A549 (cell line): ENCODE measurements around the gene TXLNG. TPM values are rescaled to one million over a fixed set of nuclear protein-coding genes. Genes with fewer than 3 reads are reported as not detected.

ENCODE experiments used
- ATAC-seq, 2 experiments: fragments of 200-7000 bp in 1 of 2; fragments of >200 bp in 1 of 2; cut with Nextera tagmentation in 1 of 2; cut with Tn5 transposase in 1 of 2; 3 replicates each; pipeline versions ENCODE4 v1.8.0 to v1.9.1; 2018 to 2020; ENCODE audit warnings: mild to moderate bottlenecking in 1 of 2, moderate library complexity in 1 of 2
- CTCF ChIA-PET: fragments of 300-600 bp; sonication (Branson Sonifier 250); formaldehyde crosslinking; extraction: SDS; loops from one replicate; lab custom pipeline; 2021; ENCODE audit warnings: antibody characterized with exemption, inconsistent platforms; lab: Yijun Ruan, JAX
- POLR2A ChIA-PET: fragments of 350-600 bp; formaldehyde crosslinking; extraction: SDS; loops from one replicate; lab custom pipeline; 2021; ENCODE audit warnings: antibody characterized with exemption, inconsistent platforms; lab: Yijun Ruan, JAX
- DNase-seq, 2 experiments: peaks; one replicate each; pipeline versions ENCODE4 v3.0.0 to v3.0.0-alpha.2; 2011 to 2016; ENCODE audit warnings: low read depth in 1 of 2, low spot score in 1 of 2
- FAIRE-seq: peaks from 2 replicates; lab custom pipeline; 2011; peaks lifted over from hg19 to GRCh38; lab: Jason Lieb, UNC
- H3K27ac ChIP-seq, 2 experiments: fragments of >200 bp; sonication (Bioruptor Twin); formaldehyde crosslinking; 3 replicates each; pipeline ENCODE4 v1.5.1; 2016 to 2017
- H3K4me1 ChIP-seq: fragments of >200 bp; sonication (Bioruptor Twin); formaldehyde crosslinking; 3 replicates; pipeline ENCODE4 v1.6.1; 2016
- H3K4me2 ChIP-seq: fragments of >200 bp; sonication (Bioruptor Twin); formaldehyde crosslinking; 3 replicates; pipeline ENCODE4 v1.6.1; 2016
- H3K4me3 ChIP-seq: fragments of >200 bp; sonication (Bioruptor Twin); formaldehyde crosslinking; 3 replicates; pipeline ENCODE4 v1.5.1; 2016
- H3K9me3 ChIP-seq: fragments of >200 bp; sonication (Bioruptor Twin); formaldehyde crosslinking; 3 replicates; pipeline ENCODE4 v1.6.1; 2016
- BHLHE40 ChIP-seq: IDR thresholded peaks from 2 replicates; pipeline ENCODE4 v1.6.1; 2012; ENCODE audit warnings: low read depth, low read length, inconsistent platforms
- CBX2 ChIP-seq: fragments of 200-600 bp; sonication (generic); IDR thresholded peaks from 2 replicates; pipeline ENCODE4 v1.6.1; 2016; ENCODE audit warnings: low read depth, mild to moderate bottlenecking, borderline replicate concordance
- CEBPB ChIP-seq, 2 experiments: fragments of >200 bp in 1 of 2; sonication (Bioruptor Twin) in 1 of 2; formaldehyde crosslinking in 1 of 2; IDR thresholded peaks; 2 replicates each; pipeline ENCODE4 v1.6.1; 2012 to 2016
- EHF ChIP-seq: fragments of 250-450 bp; sonication (Bioruptor Pico); IDR thresholded peaks from 2 replicates; pipeline ENCODE4 v1.5.0; 2020; ENCODE audit warnings: mild to moderate bottlenecking
- EP300 ChIP-seq, 2 experiments: fragments of >200 bp; sonication (Bioruptor Twin); formaldehyde crosslinking; IDR thresholded peaks; 2 replicates in 1 of 2; 3 replicates in 1 of 2; pipeline ENCODE4 v1.6.1; 2016 to 2017
- FOSB ChIP-seq: fragments of 250-450 bp; sonication (Bioruptor Pico); IDR thresholded peaks from 2 replicates; pipeline ENCODE4 v1.5.0; 2020; ENCODE audit warnings: mild to moderate bottlenecking, moderate library complexity
- GATA3 ChIP-seq: IDR thresholded peaks from 2 replicates; pipeline ENCODE4 v1.6.1; 2012; ENCODE audit warnings: borderline replicate concordance
- KDM1A ChIP-seq: fragments of 200-600 bp; sonication (generic); IDR thresholded peaks from 2 replicates; pipeline ENCODE4 v1.6.1; 2016; ENCODE audit warnings: low read depth, mild to moderate bottlenecking
- MAFK ChIP-seq: fragments of 450-650 bp; IDR thresholded peaks from 2 replicates; pipeline ENCODE4 v1.6.1; 2014; ENCODE audit not compliant: partially characterized antibody
- MYC ChIP-seq: IDR thresholded peaks from 2 replicates; pipeline ENCODE4 v1.6.1; 2012; ENCODE audit warnings: mild to moderate bottlenecking, inconsistent platforms, low read length, improper control_type of control experiment, borderline replicate concordance
- NFE2L2 ChIP-seq: fragments of 150-350 bp; conservative IDR thresholded peaks from 2 replicates; pipeline ENCODE4 v1.6.1; 2014; ENCODE audit warnings: low read length
- POLR2A ChIP-seq: IDR thresholded peaks from 2 replicates; pipeline ENCODE4 v1.6.1; 2012; ENCODE audit warnings: mild to moderate bottlenecking, low read length
- RCOR1 ChIP-seq: fragments of 150-350 bp; IDR thresholded peaks from 2 replicates; pipeline ENCODE4 v1.6.1; 2014; ENCODE audit warnings: antibody characterized with exemption, low read length, low read depth
- RFX5 ChIP-seq: fragments of 450-650 bp; IDR thresholded peaks from 2 replicates; pipeline ENCODE4 v1.7.1; 2014; ENCODE audit warnings: antibody characterized with exemption, mild to moderate bottlenecking, moderate library complexity
- RNF2 ChIP-seq: fragments of 200-600 bp; sonication (generic); IDR thresholded peaks from 2 replicates; pipeline ENCODE4 v1.6.1; 2016; ENCODE audit warnings: low read depth, mild to moderate bottlenecking, antibody characterized with exemption, moderate library complexity, borderline replicate concordance
- SMC3 ChIP-seq: fragments of >200 bp; sonication (Bioruptor Twin); formaldehyde crosslinking; IDR thresholded peaks from 3 replicates; pipeline ENCODE4 v1.6.1; 2018; ENCODE audit warnings: inconsistent platforms
- TP53 ChIP-seq: fragments of 250-450 bp; sonication (Bioruptor Pico); IDR thresholded peaks from 2 replicates; pipeline ENCODE4 v1.5.0; 2021; ENCODE audit warnings: mild to moderate bottlenecking, moderate library complexity
- ZC3H11A ChIP-seq: fragments of 450-650 bp; IDR thresholded peaks from 2 replicates; pipeline ENCODE4 v1.6.1; 2014; ENCODE audit warnings: antibody characterized with exemption, mild to moderate bottlenecking
- ZFP36 ChIP-seq: fragments of 450-650 bp; IDR thresholded peaks from 2 replicates; pipeline ENCODE4 v1.6.1; 2014; ENCODE audit warnings: borderline replicate concordance; ENCODE audit not compliant: partially characterized antibody
- ZNF302 ChIP-seq: fragments of 250-450 bp; sonication (Bioruptor Pico); IDR thresholded peaks from 2 replicates; pipeline ENCODE4 v1.9.0; 2021; ENCODE audit warnings: inconsistent platforms, mild to moderate bottlenecking, moderate library complexity
- ZSCAN20 ChIP-seq: fragments of 250-450 bp; sonication (Bioruptor Pico); IDR thresholded peaks from 2 replicates; pipeline ENCODE4 v1.8.0; 2022; ENCODE audit warnings: mild to moderate bottlenecking, moderate library complexity
- WGBS: methylation state at CpG from one replicate; pipeline ENCODE4 v1.1.6; 2017; ENCODE audit errors: missing lambda C conversion rate; 5-methylcytosine and 5-hydroxymethylcytosine counted together
- polyA plus RNA-seq, 4 experiments: library from polyadenylated mRNA; depleted of rRNA in 3 of 4; stranded (reverse); fragments of >200 nt; fragmentation: RNase III in 1 of 4; extraction: RNeasy Plus Mini Kit Qiagen cat#74134 plus additional on column Dnase treatment in 1 of 4; gene quantifications; 2 replicates in 3 of 4; 3 replicates in 1 of 4; pipeline ENCODE4 v1.2.3, GENCODE V29; 2011 to 2017
- TF ChIP-seq, protein P1 (sequence below): fragments of >200 bp; sonication (Bioruptor Twin); formaldehyde crosslinking; IDR thresholded peaks from 2 replicates; pipeline ENCODE4 v1.6.1; 2016
- TF ChIP-seq, protein P2 (sequence below): fragments of 250-450 bp; sonication (Bioruptor Pico); IDR thresholded peaks from 2 replicates; pipeline ENCODE4 v1.5.0; 2020; ENCODE audit warnings: low read depth, mild to moderate bottlenecking, moderate library complexity

The TXLNG gene
- polyA plus RNA-seq, 2 of the 4 experiments (the other 2 are of a cell fraction) = 16.0 to 36.8 TPM

- TF ChIP-seq, protein P1, sequence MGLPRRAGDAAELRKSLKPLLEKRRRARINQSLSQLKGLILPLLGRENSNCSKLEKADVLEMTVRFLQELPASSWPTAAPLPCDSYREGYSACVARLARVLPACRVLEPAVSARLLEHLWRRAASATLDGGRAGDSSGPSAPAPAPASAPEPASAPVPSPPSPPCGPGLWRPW = no peak
- TF ChIP-seq KDM1A = no peak
- no peak for TF ChIP-seq RNF2
- TF ChIP-seq CEBPB (IDR thresholded peaks at IDR 0.05) = no peak
- TF ChIP-seq FOSB (CRISPR knock-in tag) = no peak
- no peak for TF ChIP-seq RFX5
- peak; percentile 18; the same call in 1 of the 2 replicates for TF ChIP-seq POLR2A
- TF ChIP-seq NFE2L2 = no peak
- no peak for TF ChIP-seq TP53 (CRISPR knock-in tag)
- no peak for TF ChIP-seq RCOR1
Measured at GRCh38 chrX:16882702-16883486, 96.6 kb downstream of the TXLNG start (continued).

- CTCF ChIA-PET = interaction anchor here (0.7 to 9.2 kb wide), 40 partner anchors 8 to 1352 kb away, joined by 3 to 161 read pairs (median 4); partner anchors contain the start of gene RBBP7
- no peak overlapping the region; the same call in 2 of the 3 replicates for H3K4me3 ChIP-seq
- POLR2A ChIA-PET = interaction anchor here (1.9 to 2.7 kb wide), 3 partner anchors 13 to 163 kb away, joined by 6 to 22 read pairs (median 14); partner anchors contain the start of gene RBBP7
- H3K4me2 ChIP-seq = peak overlapping the region; percentile 87
- no peak for TF ChIP-seq NFE2L2
- TF ChIP-seq ZFP36 = no peak
- no peak for TF ChIP-seq ZSCAN20 (CRISPR knock-in tag)
- TF ChIP-seq SMC3 = no peak
- no peak for TF ChIP-seq CBX2
- TF ChIP-seq EHF (CRISPR knock-in tag) = no peak
- no peak for TF ChIP-seq ZC3H11A
- no peak for TF ChIP-seq RCOR1
- TF ChIP-seq MAFK = no peak
- TF ChIP-seq GATA3 = no peak
- TF ChIP-seq POLR2A = no peak
- TF ChIP-seq FOSB (CRISPR knock-in tag) = no peak
- no peak for TF ChIP-seq BHLHE40
- TF ChIP-seq, protein P1 = no peak
- TF ChIP-seq MYC = no peak
- no peak for TF ChIP-seq EP300 (IDR thresholded peaks at IDR 0.05)
- TF ChIP-seq ZNF302 (CRISPR knock-in tag) = no peak
- FAIRE-seq = no peak
- no peak overlapping the region; a peak in 1 of 6 replicates for H3K27ac ChIP-seq
- WGBS = 7% methylated on average over 3 of the region's 3 CpGs
- no peaks in the 10 kb centered on the region for H3K9me3 ChIP-seq
- ATAC-seq = no peak
- no peaks in the 10 kb centered on the region for H3K4me1 ChIP-seq
- DNase-seq = no peak
Measured at GRCh38 chrX:16883487-16883804, 97.2 kb downstream of the TXLNG start.

DNA sequence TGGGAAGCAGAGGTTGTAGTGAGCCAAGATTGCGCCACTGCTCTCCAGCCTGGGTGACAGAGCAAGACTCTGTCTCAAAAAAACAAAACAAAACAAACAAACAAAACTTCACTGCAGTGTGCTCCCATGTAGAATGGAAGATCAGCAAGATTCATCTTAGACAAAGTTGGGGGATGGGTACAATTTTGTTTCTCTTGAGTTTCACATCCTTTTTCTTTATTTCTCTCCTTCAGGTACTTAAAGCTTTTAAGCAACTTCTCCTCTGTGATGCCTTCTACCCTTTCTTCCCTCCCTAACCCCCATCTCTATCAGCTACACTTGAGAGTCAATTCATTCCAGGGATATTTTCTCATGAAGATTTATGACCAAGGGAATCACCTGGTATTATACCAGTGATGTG is 99.4 kb downstream of the TXLNG start:
- TF ChIP-seq FOSB (CRISPR knock-in tag) (no peak), CBX2 (no peak), ZC3H11A (no peak), TP53 (CRISPR knock-in tag) (no peak), KDM1A (no peak)
- TF ChIP-seq, protein P2, sequence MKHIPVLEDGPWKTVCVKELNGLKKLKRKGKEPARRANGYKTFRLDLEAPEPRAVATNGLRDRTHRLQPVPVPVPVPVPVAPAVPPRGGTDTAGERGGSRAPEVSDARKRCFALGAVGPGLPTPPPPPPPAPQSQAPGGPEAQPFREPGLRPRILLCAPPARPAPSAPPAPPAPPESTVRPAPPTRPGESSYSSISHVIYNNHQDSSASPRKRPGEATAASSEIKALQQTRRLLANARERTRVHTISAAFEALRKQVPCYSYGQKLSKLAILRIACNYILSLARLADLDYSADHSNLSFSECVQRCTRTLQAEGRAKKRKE (CRISPR knock-in tag) = no peak
- no peak for FAIRE-seq
- Histone ChIP-seq H3K27ac (no peak overlapping the region), H3K4me2 (no peak overlapping the region), H3K9me3 (no peaks in the 10 kb centered on the region), H3K4me1 (no peaks in the 10 kb centered on the region), H3K4me3 (no peak overlapping the region)
- DNase-seq = no peak
- ChIA-PET CTCF (interaction anchor here (5.7 to 9.2 kb wide), 2 partner anchors 59 to 158 kb away, joined by 21 to 161 read pairs; no protein-coding TSS in a partner anchor), POLR2A (interaction anchor here (0.7 kb wide), 1 partner anchor 10 kb away, joined by 3 read pairs; no protein-coding TSS in a partner anchor)
- ATAC-seq = no peak
- WGBS = 85% methylated on average over 1 of the region's 1 CpG
